Measurements from ENCODE around the gene CST6.
"Not testable (repeated sequence)": the region's sequence is repeated elsewhere in the genome, so short reads cannot be mapped to it uniquely, and the experiment has no call there.

The CST6 gene

GRCh38 chr11:65987336-65987735 is 24.5 kb upstream of the CST6 start:
- no peak for DNase-seq

- DNase-seq, result no peak
These were observed 22.8 kb upstream of the CST6 start for GRCh38 chr11:65988791-65989592.

- no peak for DNase-seq
These were observed 19.8 kb upstream of the CST6 start for GRCh38 chr11:65992056-65992455.

GRCh38 chr11:65997286-65997685 is 14.5 kb upstream of the CST6 start:
- no peak for DNase-seq

GRCh38 chr11:66001942-66002647 is 9.7 kb upstream of the CST6 start, which contains the start of the genes BANF1 and EIF1AD:
BANF1 (plus strand) TSS chr11:66002503; CDS start chr11:66003251, 748 bp downstream.
EIF1AD (minus strand) TSS chr11:66002157; CDS start chr11:66000389, 1,768 bp downstream.
- peak; percentile 61 for DNase-seq

GRCh38 chr11:66002648-66003225 is 9.1 kb upstream of the CST6 start:
- DNase-seq, result no peak

GRCh38 chr11:66003291-66003690 is 8.5 kb upstream of the CST6 start:
- no peak for DNase-seq

- DNase-seq, result no peak
These were observed 7.6 kb upstream of the CST6 start for GRCh38 chr11:66004186-66004585.

- no peak for DNase-seq
These were observed 5.5 kb upstream of the CST6 start for GRCh38 chr11:66006134-66006890.

- DNase-seq, result no peak
These were observed 5.0 kb upstream of the CST6 start for GRCh38 chr11:66006891-66007176.

GRCh38 chr11:66007201-66007634 is 4.6 kb upstream of the CST6 start:
- no peak for DNase-seq

- DNase-seq, result no peak
These were observed 3.7 kb upstream of the CST6 start for GRCh38 chr11:66008095-66008467.

GRCh38 chr11:66008468-66009101 is 3.2 kb upstream of the CST6 start:
- no peak for DNase-seq

GRCh38 chr11:66010036-66010435 is 1.8 kb upstream of the CST6 start:
- DNase-seq, result not testable (repeated sequence)

GRCh38 chr11:66011239-66011784 is 496 bp upstream of the CST6 start:
- DNase-seq, result no peak

GRCh38 chr11:66012371-66012945 is 650 bp downstream of the CST6 start:
- no peak for DNase-seq

- no peak for DNase-seq
These were observed 1.3 kb downstream of the CST6 start for GRCh38 chr11:66012946-66013761.

GRCh38 chr11:66013762-66014100 is 1.9 kb downstream of the CST6 start:
- DNase-seq, result no peak

GRCh38 chr11:66014804-66015453 is 3.1 kb downstream of the CST6 start:
- DNase-seq, result no peak

GRCh38 chr11:66015454-66015881 is 3.7 kb downstream of the CST6 start:
- no peak for DNase-seq

Measured in activated gamma-delta T cell (primary cell).